ENCODE data around the gene SLC9A3. TPM values are rescaled to one million over a fixed set of nuclear protein-coding genes. Genes with fewer than 3 reads are reported as not detected.

The SLC9A3 gene
- total RNA-seq, 1 experiment from 2014 or later, result 3.6 TPM

DNA sequence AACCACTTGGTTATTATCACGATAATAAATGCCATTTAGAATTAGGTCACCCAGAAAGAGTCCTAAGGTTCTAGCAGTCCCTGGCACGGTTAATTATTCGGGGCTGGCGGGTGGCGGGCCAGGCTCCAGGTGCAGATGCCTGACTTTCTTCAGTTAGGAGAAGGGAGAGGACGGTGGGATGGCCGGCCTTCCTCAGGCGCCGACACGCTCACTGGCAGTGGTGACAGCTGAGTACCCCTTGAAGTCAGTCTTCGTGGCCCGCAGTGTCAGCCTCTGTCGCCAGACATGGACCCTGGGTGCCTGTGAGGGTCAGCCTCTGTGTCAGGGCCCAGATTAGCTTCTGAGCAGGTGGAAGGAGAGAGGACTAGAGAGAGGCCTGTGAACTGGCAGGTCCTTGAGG is 102.3 kb downstream of the SLC9A3 start:
- Histone ChIP-seq H3K27me3 (no peaks in the 10 kb centered on the region), H3K4me3 (no peak overlapping the region), H3K36me3 (peaks cover 19% of the 10 kb centered on the region), H3K9me3 (no peaks in the 10 kb centered on the region)
- no peak for DNase-seq

DNA sequence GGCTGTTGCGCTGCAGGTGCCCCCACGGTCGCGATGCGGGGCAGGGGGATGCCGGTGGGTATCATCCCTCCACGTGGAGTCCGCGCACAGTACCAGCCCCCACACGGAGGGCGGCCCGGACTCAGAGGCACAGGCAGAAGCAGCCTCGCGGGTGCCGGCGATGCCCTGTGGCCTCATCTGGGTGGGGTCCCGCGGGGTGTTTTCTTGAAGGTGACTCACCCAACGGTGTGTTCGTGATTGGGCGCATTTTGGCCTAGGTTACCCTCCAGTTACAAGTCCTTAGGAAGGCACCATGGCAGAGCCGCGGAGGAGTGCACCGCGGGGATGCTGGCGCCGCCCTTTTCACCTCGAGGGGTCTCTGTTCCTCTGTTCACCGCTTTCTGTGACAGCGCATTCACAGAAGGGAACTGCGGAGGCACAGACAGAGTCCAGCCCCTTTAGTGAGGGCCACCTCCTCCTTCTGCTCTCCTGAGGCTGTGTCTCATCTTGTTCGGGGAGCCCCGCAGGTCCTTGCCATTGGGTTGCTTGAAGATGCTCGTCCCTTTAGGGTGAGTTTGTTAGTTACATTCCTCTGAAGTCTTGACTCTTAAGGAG is 102.9 kb downstream of the SLC9A3 start:
- Histone ChIP-seq H3K4me3 (no peak overlapping the region), H3K27me3 (no peaks in the 10 kb centered on the region), H3K9me3 (no peaks in the 10 kb centered on the region), H3K36me3 (peaks cover 19% of the 10 kb centered on the region)
- DNase-seq, result no peak

DNA sequence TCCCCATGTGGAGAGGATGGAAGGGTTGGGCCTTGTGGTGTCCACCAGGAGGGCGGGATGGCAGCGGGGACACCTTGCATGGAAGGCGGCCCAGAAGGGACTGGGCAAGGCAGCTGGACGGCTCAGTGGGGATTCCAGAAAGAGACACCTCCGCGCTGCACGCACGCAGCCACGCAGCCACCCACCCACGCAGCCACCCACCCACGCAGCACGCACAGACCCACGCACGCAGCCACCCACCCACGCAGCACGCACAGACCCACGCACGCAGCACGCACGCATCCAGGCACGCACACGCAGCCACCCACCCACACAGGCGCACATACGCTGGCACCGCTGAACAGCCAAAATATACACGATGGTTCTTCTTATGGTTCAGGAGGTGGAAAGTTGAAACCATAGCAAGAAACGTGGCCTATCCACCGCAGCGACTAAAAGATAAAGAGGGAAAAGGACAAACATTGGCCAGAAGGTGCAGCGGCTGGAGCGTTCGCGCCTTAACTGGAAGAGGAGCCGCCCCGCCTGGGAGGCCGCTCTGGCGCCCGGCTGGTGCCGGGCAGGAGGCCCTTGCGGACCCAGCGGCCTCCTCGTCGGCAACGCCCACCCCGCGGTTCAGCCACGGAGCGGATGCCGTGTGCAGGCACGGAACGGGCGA is 103.5 kb downstream of the SLC9A3 start:
- H3K27me3 ChIP-seq, result no peaks in the 10 kb centered on the region
- no peaks in the 10 kb centered on the region for H3K9me3 ChIP-seq
- no peak overlapping the region for H3K4me3 ChIP-seq
- no peak for DNase-seq
- peaks cover 19% of the 10 kb centered on the region for H3K36me3 ChIP-seq

Other genes with a start within 250 kb of the SLC9A3 start
- gene AHRR, start 202.7 kb downstream of the SLC9A3 start, total RNA-seq (2014; rRNA removed; shearing (Covaris generic); ENCODE audit: low replicate concordance), result 20.6 and 24.5 TPM in 2 replicates
- 11.3 and 19.4 TPM in 2 replicates for gene EXOC3, start 81.3 kb downstream of the SLC9A3 start, total RNA-seq (2014; rRNA removed; shearing (Covaris generic); ENCODE audit: low replicate concordance)
- 6.3 and 6.5 TPM in 2 replicates for gene CEP72, start 87.9 kb upstream of the SLC9A3 start, total RNA-seq (2014; rRNA removed; shearing (Covaris generic); ENCODE audit: low replicate concordance)
- gene TPPP, start 168.9 kb upstream of the SLC9A3 start, total RNA-seq (2014; rRNA removed; shearing (Covaris generic); ENCODE audit: low replicate concordance), result not detected in 2 replicates